ENCODE data around the gene DMBT1.

DMBT1 gene

GRCh38 chr10:122561212-122561611 is 658 bp downstream of the DMBT1 start:
- peaks cover 16% of the 10 kb centered on the region for H3K27me3 ChIP-seq (ENCODE audit: low read depth, low read length)
- no peaks in the 10 kb centered on the region for H3K79me2 ChIP-seq (ENCODE audit: low read length)
- no peaks in the 10 kb centered on the region for H3K4me1 ChIP-seq (ENCODE audit: low read length)
- no peaks in the 10 kb centered on the region for H3K36me3 ChIP-seq (replicated peaks; ENCODE audit: low read depth, low read length)
- H3K4me3 ChIP-seq (ENCODE audit: low read length) = no peak overlapping the region
- TF ChIP-seq EZH2phosphoT487 (IDR thresholded peaks at IDR 0.05; ENCODE audit: low read depth) (no peak), CTCF (IDR thresholded peaks at IDR 0.05; ENCODE audit: low read depth, low read length) (no peak)
- H4K20me1 ChIP-seq (ENCODE audit: insufficient read depth, low read length) = no peaks in the 10 kb centered on the region
- no peaks in the 10 kb centered on the region for H3K9me3 ChIP-seq (ENCODE audit: insufficient read depth, low read length)
- no peak overlapping the region for H3K27ac ChIP-seq (ENCODE audit: low read length)
- no peak overlapping the region for H2AFZ ChIP-seq (ENCODE audit: low read depth, low read length)
- no peak overlapping the region for H3K4me2 ChIP-seq (ENCODE audit: low read length)
- H3K9ac ChIP-seq (ENCODE audit: low read length) = no peak overlapping the region

DNA sequence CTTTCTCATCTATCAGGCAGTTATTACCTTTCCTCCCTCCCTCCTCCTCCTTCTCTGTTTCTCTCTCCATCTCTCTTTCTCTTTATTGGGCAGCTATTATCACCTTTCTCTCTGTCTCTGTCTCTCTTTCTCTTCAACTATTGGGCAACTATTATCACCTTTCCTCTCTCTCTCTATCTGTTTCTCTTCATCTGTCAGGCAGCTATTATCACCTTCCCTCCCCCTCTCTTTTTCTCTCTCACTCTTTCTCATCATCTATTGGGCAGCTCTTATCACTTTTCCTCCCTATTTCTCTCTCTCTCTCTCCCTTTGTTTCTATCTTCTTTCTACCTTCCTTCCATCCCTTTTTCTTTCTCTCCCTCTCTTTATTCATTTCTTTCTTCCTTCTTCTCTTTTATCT is 1.2 kb downstream of the DMBT1 start:
- TF ChIP-seq CTCF (IDR thresholded peaks at IDR 0.05; ENCODE audit: low read depth, low read length) = no peak
- no peak for TF ChIP-seq EZH2phosphoT487 (IDR thresholded peaks at IDR 0.05; ENCODE audit: low read depth)
- Histone ChIP-seq H3K4me1 (ENCODE audit: low read length) (no peaks in the 10 kb centered on the region), H4K20me1 (ENCODE audit: insufficient read depth, low read length) (no peaks in the 10 kb centered on the region), H3K9me3 (ENCODE audit: insufficient read depth, low read length) (no peaks in the 10 kb centered on the region), H3K9ac (ENCODE audit: low read length) (no peak overlapping the region), H3K36me3 (replicated peaks; ENCODE audit: low read depth, low read length) (no peaks in the 10 kb centered on the region), H2AFZ (ENCODE audit: low read depth, low read length) (no peak overlapping the region), H3K4me2 (ENCODE audit: low read length) (no peak overlapping the region), H3K27me3 (ENCODE audit: low read depth, low read length) (peaks cover 16% of the 10 kb centered on the region), H3K79me2 (ENCODE audit: low read length) (no peaks in the 10 kb centered on the region), H3K4me3 (ENCODE audit: low read length) (no peak overlapping the region), H3K27ac (ENCODE audit: low read length) (no peak overlapping the region)

DNA sequence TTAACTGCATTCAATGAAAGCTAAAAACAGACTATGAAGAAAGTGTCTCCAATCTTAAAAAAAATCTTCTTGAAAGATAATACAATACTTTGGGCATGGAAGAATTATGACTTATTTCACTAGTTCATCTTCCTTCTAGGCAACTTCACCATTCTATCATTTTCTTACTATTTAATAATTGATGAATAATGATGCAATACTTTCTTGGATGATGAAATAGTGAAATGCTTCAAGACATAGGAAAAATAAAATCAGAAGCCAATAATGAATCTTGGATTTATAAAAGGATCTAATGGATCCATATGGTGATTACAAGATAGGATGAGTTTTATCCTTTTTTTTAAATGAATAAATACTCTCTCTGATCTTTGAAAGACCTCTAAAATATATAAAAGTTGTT is 4.4 kb downstream of the DMBT1 start:
- Histone ChIP-seq H3K27ac (ENCODE audit: low read length) (no peak overlapping the region), H3K4me2 (ENCODE audit: low read length) (no peak overlapping the region), H3K27me3 (ENCODE audit: low read depth, low read length) (peaks cover 16% of the 10 kb centered on the region), H3K4me1 (ENCODE audit: low read length) (no peaks in the 10 kb centered on the region), H4K20me1 (ENCODE audit: insufficient read depth, low read length) (no peaks in the 10 kb centered on the region), H3K9me3 (ENCODE audit: insufficient read depth, low read length) (no peaks in the 10 kb centered on the region), H2AFZ (ENCODE audit: low read depth, low read length) (no peak overlapping the region), H3K9ac (ENCODE audit: low read length) (no peak overlapping the region), H3K36me3 (replicated peaks; ENCODE audit: low read depth, low read length) (no peaks in the 10 kb centered on the region), H3K4me3 (ENCODE audit: low read length) (no peak overlapping the region), H3K79me2 (ENCODE audit: low read length) (no peaks in the 10 kb centered on the region)
- TF ChIP-seq EZH2phosphoT487 (IDR thresholded peaks at IDR 0.05; ENCODE audit: low read depth) (no peak), CTCF (IDR thresholded peaks at IDR 0.05; ENCODE audit: low read depth, low read length) (no peak)

DNA sequence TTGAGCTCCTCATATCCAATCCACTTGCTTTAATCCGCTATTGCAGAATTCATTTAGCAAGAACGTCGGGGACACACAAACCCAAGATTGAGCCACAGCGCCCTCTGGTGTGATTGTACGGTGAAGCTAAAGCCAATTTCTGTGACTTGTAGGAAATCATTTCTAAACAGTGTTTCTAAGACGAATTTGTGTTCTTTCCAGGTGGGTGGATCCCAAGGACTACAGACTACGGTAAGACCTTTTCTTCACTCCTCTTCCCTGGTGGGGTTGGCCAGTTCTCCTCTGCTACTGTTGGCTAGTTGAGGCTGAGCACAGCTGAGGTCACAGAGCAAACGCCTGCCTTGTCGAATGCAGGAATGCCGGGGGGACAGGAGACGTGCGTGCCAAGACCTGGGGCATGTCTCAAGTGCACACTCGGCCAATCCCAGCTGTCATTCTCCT is 5.2 kb downstream of the DMBT1 start:
- H3K9me3 ChIP-seq (ENCODE audit: insufficient read depth, low read length) = no peaks in the 10 kb centered on the region
- no peak overlapping the region for H3K4me3 ChIP-seq (ENCODE audit: low read length)
- TF ChIP-seq CTCF (IDR thresholded peaks at IDR 0.05; ENCODE audit: low read depth, low read length) = peak; percentile 64
- no peak for TF ChIP-seq EZH2phosphoT487 (IDR thresholded peaks at IDR 0.05; ENCODE audit: low read depth)
- H3K79me2 ChIP-seq (ENCODE audit: low read length) = no peaks in the 10 kb centered on the region
- no peaks in the 10 kb centered on the region for H4K20me1 ChIP-seq (ENCODE audit: insufficient read depth, low read length)
- no peaks in the 10 kb centered on the region for H3K4me1 ChIP-seq (ENCODE audit: low read length)
- H2AFZ ChIP-seq (ENCODE audit: low read depth, low read length) = no peak overlapping the region
- no peak overlapping the region for H3K9ac ChIP-seq (ENCODE audit: low read length)
- H3K27me3 ChIP-seq (ENCODE audit: low read depth, low read length) = peaks cover 16% of the 10 kb centered on the region
- no peaks in the 10 kb centered on the region for H3K36me3 ChIP-seq (replicated peaks; ENCODE audit: low read depth, low read length)
- H3K4me2 ChIP-seq (ENCODE audit: low read length) = no peak overlapping the region
- H3K27ac ChIP-seq (ENCODE audit: low read length) = no peak overlapping the region

Measured in OCI-LY3 (cell line).